ENCODE measurements around the gene KCNA2.

- TF ChIP-seq CTCF (IDR thresholded peaks at IDR 0.05) (no peak), EP300 (IDR thresholded peaks at IDR 0.05; ENCODE audit: borderline replicate concordance in 1 of 2, low read depth in 1 of 2, low read length in 1 of 2) (no peak), RAD21 (IDR thresholded peaks at IDR 0.05; ENCODE audit: low read length) (no peak)
These were observed 17.2 kb downstream of the KCNA2 start for GRCh38 chr1:110588991-110589390.

Data from SK-N-SH (cell line).